T-helper 9 cell (primary cell): ENCODE data around the gene GRB14.

ENCODE experiments used
- DNase-seq: peaks from one replicate; pipeline ENCODE4 v3.0.0-alpha.2; 2020

Gene GRB14

DNA sequence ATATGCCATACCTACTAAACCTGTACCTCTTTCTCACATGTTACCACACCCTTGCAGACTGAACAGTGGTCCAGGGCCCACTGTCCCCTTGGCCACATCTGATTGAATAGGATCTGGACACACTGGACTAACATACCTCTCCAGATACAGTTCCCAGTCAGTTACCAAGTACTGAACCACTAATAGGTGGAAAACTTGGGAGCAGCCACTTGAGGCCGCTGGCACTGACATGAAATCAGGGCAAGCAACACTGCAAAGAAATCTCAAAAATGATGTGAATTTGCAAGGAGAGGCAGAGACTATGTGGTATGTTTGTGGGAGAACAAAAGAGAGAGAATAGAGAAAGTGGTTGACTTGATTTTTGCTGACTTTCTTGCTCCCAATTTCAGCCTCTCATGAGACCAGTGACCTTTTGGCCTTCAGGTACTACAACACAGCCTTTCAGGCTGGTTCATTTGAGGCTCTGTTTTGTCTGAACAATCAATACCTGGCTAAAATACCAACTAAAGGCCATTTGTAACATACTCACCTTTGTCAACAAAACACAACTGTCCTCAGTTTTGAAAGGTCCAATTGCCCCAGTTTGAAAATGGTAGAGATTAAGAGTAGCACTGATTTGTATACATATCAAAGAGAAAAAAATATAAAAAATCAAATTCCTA is 7.8 kb downstream of the GRB14 start:
- no peak for DNase-seq

DNA sequence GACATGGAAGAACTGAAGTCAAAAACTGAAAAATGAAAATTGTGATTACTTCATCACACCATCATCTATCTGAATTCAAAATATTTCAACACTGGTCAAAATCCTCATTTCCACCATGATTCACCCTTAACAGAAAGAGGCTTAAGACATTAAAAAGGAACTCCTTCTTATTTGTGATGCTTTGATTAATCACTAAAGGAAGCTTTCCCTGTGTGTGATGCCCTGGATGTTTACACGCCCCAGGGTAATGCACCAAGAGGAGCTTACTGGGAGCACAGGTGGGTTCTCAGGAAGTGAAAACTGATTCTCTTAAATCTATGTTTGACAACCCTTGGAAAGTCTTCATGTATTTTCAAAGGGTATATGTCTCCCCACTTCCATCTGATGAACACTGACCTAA is 11.5 kb downstream of the GRB14 start:
- no peak for DNase-seq

GRCh38 chr2:164606557-164606956 is 14.7 kb downstream of the GRB14 start:
- no peak for DNase-seq

- no peak for DNase-seq
Observed at GRCh38 chr2:164605295-164605694, 16.0 kb downstream of the GRB14 start.

DNA sequence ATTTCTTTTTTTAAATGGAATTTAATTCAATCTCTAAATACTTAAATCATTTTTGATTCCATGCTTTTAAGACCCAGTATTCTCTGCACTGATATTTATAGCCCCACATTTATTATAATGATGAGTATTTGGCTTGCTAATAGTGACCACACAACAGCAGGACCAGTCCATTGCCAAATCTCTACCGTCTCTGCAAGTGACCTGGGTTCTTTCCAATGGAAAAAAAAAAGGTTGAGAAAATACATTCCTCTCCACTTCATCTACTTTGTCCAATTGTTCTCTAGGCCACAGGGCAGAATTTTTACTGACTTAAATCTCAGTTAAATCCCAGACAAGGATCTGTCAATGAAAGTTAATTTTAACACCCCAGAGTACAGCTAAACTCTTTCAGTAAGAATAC is 20.5 kb downstream of the GRB14 start:
- DNase-seq: no peak

DNA sequence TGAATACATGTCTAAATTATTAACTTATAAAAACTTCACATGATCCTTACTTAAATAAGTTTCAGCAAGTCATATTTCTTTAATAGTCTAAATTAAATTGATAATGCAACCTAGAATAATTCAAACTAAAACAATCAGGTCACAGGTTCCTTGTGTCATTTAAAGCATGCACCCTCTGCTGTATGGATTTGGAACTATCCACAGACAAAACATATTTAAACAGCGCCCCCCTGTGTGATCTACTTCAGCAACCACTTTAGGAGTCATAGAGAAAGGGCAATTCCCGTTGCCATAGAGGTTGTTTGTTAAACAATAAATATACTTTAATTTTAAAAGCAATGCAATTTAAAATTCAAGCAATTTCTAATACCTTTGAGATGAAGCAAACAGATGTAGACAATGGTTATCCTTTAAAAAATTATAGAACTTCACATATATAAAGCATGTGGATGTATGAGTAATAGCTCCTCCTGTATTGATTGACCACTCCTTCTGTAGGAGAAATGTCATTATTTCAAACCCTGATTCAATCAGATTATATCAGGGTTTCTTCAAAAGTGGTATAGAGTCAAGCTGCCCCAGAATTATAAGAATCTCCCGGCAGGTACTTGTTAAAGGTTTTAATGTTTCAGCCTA is 21.2 kb downstream of the GRB14 start:
- DNase-seq: no peak

DNA sequence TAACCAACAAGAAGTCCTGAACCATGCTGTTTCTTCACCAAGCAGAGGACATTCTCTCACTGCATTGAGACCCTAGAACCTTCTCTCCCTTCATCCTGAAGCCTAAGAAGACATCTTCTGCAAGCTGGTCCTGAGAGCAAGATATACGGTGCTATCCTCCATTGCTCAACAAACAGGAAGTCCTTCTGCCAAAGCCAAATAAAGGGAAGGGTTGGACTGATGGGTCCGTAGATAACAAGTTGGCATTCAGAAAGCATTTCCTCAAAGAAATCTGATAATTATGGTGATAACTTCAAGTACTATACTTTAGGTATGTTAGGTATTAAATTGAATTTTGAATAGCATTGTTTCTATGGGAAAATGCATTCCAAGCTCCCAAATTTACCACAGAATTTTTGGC is 23.3 kb downstream of the GRB14 start:
- no peak for DNase-seq

GRCh38 chr2:164595031-164595430 is 26.3 kb downstream of the GRB14 start:
- DNase-seq: no peak

- DNase-seq: no peak
Observed at GRCh38 chr2:164593959-164594358, 27.3 kb downstream of the GRB14 start.

DNA sequence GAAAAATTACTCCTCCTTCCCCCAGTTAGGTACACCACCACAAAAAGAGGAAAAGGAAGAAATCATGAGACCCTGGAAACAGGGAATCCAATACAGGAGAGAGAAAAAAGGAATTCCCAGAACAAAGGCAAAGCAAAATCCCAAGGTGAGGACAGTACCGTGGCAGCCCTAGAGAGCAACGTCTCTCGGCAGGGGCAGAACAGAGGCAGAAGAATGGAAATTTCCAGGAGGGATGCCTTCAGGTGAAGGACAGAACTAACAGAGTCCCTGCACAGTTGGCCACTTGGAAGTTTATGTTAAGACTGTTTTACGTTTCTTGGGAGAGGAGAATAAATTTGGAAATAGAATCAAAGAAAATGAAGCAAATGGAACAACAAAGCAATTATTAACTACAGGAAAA is 27.7 kb downstream of the GRB14 start:
- no peak for DNase-seq

DNA sequence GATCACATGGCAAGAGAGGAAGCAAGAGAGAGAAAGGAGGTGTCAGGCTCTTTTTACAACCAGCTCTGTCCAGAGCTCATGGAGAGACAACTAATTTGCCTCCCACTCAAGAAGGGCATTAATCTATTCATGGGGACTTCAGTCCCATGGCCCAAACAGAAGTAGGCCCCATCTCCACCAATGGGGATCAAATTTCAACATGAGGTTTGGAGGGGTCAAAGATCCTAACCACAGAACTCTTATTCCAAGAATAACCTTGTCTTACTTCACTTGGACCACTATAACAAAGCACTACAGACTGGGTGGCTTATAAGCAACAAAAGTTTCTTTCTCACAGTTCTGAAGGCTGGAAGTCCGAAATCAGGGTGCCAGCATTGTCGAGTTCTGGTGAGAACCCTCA is 31.8 kb downstream of the GRB14 start:
- no peak for DNase-seq

- DNase-seq: no peak
Observed at GRCh38 chr2:164581050-164581449, 40.2 kb downstream of the GRB14 start.

GRCh38 chr2:164574931-164575330 is 46.4 kb downstream of the GRB14 start:
- DNase-seq: no peak

- no peak for DNase-seq
Observed at GRCh38 chr2:164570475-164570874, 50.8 kb downstream of the GRB14 start.

DNA sequence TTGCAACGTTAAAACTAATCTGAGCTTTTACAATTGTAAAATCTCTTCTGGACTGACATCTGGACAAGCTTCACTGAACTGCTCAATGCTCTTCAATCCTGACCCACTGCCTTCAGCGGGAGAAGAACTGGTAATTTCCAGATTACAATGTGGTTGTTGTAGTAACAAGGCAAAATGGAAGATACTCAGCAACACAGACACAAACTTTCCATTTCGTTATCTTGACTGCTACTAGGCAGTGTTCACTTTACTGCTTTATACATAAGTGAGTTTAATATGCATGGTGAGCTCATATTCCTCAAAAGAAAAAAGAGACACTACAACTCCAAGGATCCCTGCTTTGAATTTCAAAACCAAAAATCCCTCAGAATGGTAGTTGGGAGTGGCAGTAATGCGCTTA is 51.9 kb downstream of the GRB14 start:
- DNase-seq: no peak

DNA sequence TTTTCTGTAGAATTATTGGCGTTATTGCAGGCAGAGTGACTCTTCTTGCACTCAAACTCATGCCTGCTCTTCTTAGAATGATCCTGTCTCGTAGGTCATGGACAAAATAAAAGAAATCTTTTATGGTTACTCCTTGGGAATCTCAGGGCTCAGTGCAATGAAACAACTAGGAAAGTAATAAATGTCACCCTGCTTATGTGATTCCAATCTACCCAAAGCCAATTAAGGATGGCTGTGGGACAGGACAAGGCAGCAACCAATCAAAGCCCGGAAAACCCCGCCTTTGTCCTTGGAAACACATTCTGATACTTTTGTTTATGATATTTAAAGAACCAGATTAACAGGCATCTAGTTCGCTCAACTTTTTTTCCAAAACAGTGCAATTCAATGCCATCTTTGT is 53.0 kb downstream of the GRB14 start:
- DNase-seq: no peak

DNA sequence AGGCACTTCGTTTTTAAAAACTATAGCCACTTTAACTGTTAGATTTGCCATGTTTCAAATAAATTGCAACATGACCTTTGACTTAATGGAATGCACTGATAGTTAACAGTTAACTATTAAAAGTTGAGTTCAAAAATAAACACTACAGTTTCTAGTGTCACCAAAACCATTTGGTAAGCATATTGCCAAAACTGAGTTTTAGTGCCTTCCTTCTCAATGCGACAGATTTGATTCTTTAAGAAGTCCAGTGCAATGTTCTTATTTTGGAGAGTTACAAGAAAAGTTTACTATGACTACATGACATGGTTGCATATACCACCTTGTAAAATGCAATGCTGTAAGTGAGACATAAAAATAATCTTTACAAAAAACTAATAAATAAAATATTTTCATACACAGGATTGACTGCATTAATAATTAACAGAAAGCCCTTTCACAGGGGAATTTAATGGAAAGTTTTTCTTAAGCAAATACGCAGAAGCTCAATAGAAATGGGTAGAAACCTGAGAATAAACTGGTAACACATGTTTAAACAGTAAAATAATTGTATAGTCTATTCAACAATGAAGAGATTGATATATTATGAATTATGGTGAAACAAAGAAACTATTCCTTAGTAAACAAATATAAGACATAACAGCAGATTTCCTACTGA is 53.8 kb downstream of the GRB14 start:
- DNase-seq: no peak

DNA sequence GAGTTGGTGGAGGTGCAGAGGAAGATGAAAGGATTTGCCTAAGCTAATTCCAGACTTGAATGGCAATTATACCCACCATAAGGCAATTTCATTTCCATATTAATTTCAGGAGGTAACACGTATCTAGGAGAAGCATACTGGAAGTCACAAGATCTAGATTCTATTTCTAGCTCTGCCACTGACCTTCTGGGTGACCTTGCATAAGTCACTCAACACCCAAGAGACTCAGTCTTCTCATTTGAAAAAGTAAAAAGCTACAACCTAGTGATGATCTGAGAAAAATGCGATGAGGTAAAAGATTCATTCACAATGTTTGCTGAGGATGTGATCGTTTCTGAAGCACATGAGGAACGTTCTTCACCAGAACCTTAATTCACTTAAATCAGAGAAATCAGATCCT is 55.9 kb downstream of the GRB14 start:
- no peak for DNase-seq

- no peak for DNase-seq
Observed at GRCh38 chr2:164562666-164563065, 58.6 kb downstream of the GRB14 start.

DNA sequence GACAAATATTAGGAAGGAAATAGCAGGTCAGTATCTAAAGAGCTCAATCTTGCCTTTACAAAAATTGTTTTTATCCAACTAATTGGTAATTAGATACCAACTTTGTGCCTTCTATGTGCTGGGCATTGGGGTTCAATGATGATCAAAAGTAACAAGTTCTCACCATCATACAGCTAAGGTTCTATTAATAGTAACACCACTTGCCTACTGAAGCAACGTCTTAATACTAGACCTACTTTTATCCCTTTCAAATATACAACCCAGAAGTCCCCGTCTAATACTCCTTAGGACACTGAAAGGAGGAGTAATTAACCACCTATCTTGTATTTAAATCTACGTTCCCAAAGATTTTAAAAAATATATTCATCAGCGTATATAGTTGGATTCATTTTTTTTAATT is 59.3 kb downstream of the GRB14 start:
- DNase-seq: no peak

DNA sequence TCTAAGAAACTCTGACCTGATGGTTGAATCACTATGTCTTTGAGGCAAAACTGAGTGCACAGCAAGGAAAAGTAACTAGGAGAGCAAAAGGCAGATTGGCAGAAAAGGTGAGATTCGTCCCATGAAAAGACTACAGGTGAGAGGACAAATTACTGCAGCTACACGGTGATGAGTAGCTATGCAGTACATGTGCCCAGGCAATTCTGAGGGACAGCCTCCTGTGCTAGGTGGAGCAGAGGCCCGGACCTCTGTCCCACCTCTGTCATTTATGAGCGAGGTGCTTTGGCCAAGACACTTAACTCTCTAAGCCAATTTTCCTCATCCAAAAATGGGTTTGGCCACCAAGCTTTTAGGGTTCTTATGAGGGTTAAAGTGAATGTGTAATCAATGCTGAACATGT is 59.9 kb downstream of the GRB14 start:
- no peak for DNase-seq

DNA sequence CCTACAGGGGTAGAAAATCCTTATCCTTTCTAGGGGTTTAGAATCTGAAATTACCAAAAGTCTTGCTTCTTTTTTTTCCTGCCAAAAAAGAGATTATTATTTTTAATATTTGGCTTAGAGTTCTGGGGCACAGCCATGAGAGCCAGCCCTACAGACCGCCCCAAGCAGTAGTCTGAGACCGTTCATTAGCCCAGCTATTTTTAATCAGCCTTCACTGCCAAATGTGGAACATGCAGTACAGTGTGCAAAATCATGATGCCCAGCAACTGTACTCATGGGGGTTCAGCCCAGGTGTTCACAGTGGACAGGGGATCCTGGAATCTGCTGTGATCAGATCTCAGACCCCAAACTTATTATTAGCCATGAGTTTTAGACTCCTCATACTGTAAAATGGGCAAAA is 60.4 kb downstream of the GRB14 start:
- DNase-seq: no peak

- DNase-seq: no peak
Observed at GRCh38 chr2:164560181-164560792, 61.0 kb downstream of the GRB14 start.

GRCh38 chr2:164558450-164558849 is 62.8 kb downstream of the GRB14 start:
- DNase-seq: no peak
